PC-9 (cell line): ENCODE measurements around the gene C16orf95. TPM values are rescaled to one million over a fixed set of nuclear protein-coding genes. Genes with fewer than 3 reads are reported as not detected.

ENCODE experiments used
- BruUV-seq: library from RNA; stranded (reverse); fragments of 400-500 nt; replicated peaks from 2 replicates; lab custom pipeline; 2021; lab: Mats Ljungman, UMichigan
- CTCF ChIA-PET: fragments of 300-600 bp; sonication (Branson Sonifier 250); formaldehyde crosslinking; loops from one replicate; lab custom pipeline; 2022; ENCODE audit warnings: antibody characterized with exemption; lab: Charles Lee
- POLR2A ChIA-PET: fragments of 300-600 bp; sonication (Branson Sonifier 250); formaldehyde crosslinking; loops from one replicate; lab custom pipeline; 2022; ENCODE audit warnings: antibody characterized with exemption; ENCODE audit not compliant: unreplicated experiment; lab: Charles Lee
- DNase-seq, 2 experiments: peaks; one replicate each; pipeline versions ENCODE4 v3.0.0 to v3.0.0-alpha.2; 2015 to 2022; ENCODE audit warnings: mixed read lengths in 1 of 2
- H2AFZ ChIP-seq: fragments of 200-600 bp; sonication (generic); 2 replicates; pipeline ENCODE4 v1.8.1; 2017; ENCODE audit warnings: antibody characterized with exemption
- H3F3A ChIP-seq: fragments of 200-600 bp; sonication (generic); 2 replicates; pipeline ENCODE4 v1.8.1; 2017; ENCODE audit warnings: antibody characterized with exemption, mild to moderate bottlenecking, low read depth; ENCODE audit not compliant: insufficient read depth
- H3K27ac ChIP-seq: fragments of 200-600 bp; sonication (generic); 2 replicates; pipeline ENCODE4 v1.6.1; 2016; ENCODE audit warnings: mixed run types
- H3K27me3 ChIP-seq: fragments of 200-600 bp; sonication (generic); 2 replicates; pipeline ENCODE4 v1.6.1; 2016; ENCODE audit warnings: low read depth, mixed run types; ENCODE audit not compliant: insufficient read depth
- H3K36me3 ChIP-seq: fragments of 200-600 bp; sonication (generic); 2 replicates; pipeline ENCODE4 v1.6.1; 2016; ENCODE audit warnings: low read depth, mixed run types
- H3K4me1 ChIP-seq: fragments of 200-600 bp; sonication (generic); replicated peaks from 2 replicates; pipeline ENCODE4 v1.6.1; 2016; ENCODE audit warnings: mixed run types; ENCODE audit not compliant: insufficient read depth
- H3K4me2 ChIP-seq: fragments of 200-600 bp; sonication (generic); 2 replicates; pipeline ENCODE4 v1.6.1; 2017; ENCODE audit warnings: mixed run types
- H3K4me3 ChIP-seq: fragments of 200-600 bp; sonication (generic); 2 replicates; pipeline ENCODE4 v1.6.1; 2016; ENCODE audit warnings: mixed run types
- H3K79me2 ChIP-seq: fragments of 200-600 bp; sonication (generic); 2 replicates; pipeline ENCODE4 v1.6.1; 2017; ENCODE audit warnings: low read depth, mixed run types
- H3K9me2 ChIP-seq: fragments of 200-600 bp; sonication (generic); 2 replicates; pipeline ENCODE4 v1.8.1; 2017; ENCODE audit warnings: mild to moderate bottlenecking; ENCODE audit not compliant: insufficient read depth
- H3K9me3 ChIP-seq: fragments of 200-600 bp; sonication (generic); 2 replicates; pipeline ENCODE4 v1.8.1; 2016; ENCODE audit warnings: low read depth; ENCODE audit not compliant: insufficient read depth
- H4K20me1 ChIP-seq: fragments of 200-600 bp; sonication (generic); 2 replicates; pipeline ENCODE4 v1.8.1; 2017; ENCODE audit not compliant: insufficient read depth
- CTCF ChIP-seq: fragments of 200-600 bp; sonication (generic); conservative IDR thresholded peaks from 2 replicates; pipeline ENCODE4 v1.6.1; 2017; ENCODE audit warnings: mixed run types, antibody characterized with exemption, mild to moderate bottlenecking, moderate library complexity
- EZH2 ChIP-seq: fragments of 200-600 bp; sonication (generic); IDR thresholded peaks from 2 replicates; pipeline ENCODE4 v1.8.0; 2017; ENCODE audit warnings: antibody characterized with exemption, low read depth
- intact Hi-C: fragments of 100-400 bp; cut with micrococcal nuclease; formaldehyde crosslinking; loops from one replicate; pipeline ENCODE4 v1.10.0; 2022; ENCODE audit not compliant: unreplicated experiment
- total RNA-seq: library from RNA; stranded (reverse); gene quantifications from 2 replicates; pipeline ENCODE4 v1.2.3, GENCODE V29; 2021

C16orf95 gene
- total RNA-seq, 1 experiment from 2014 or later, result 7.5 TPM

DNA sequence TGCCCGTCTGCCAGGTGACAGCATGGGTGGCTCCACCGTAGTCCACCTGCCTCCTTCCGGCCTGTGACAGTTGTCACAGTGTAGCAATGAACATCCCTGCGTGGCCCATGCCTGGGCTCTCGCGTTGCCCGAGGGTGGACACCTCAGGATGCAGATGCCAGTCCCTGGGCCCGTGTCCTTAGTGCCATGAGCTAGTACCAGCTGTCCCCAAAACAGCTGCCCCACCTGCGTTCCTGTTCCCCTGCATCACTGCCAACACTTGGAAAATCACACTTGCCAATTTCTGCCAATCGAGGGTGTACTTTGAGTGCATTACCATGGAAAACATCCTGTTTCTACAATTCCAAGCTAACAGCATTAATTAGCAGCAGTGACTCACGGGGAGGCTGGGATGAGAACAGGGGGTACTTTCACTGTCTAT lies 9.0 kb upstream of the C16orf95 start:
- Histone ChIP-seq H3K4me1 (no peaks in the 10 kb centered on the region), H3K27me3 (no peaks in the 10 kb centered on the region), H3K36me3 (no peaks in the 10 kb centered on the region), H3K4me3 (no peak overlapping the region), H3K9me2 (no peaks in the 10 kb centered on the region), H3K27ac (no peak overlapping the region), H3K4me2 (no peak overlapping the region), H2AFZ (no peak overlapping the region), H4K20me1 (peaks cover 10% of the 10 kb centered on the region; the same call in 1 of the 2 replicates), H3K79me2 (no peaks in the 10 kb centered on the region), H3F3A (no peaks in the 10 kb centered on the region), H3K9me3 (no peaks in the 10 kb centered on the region)
- TF ChIP-seq EZH2 (no peak), CTCF (no peak)
- DNase-seq, result no peak
- CTCF ChIA-PET, result no interaction called here
- POLR2A ChIA-PET, result no interaction called here
- no TSS peak for BruUV-seq
- intact Hi-C loops, result no loop called here

DNA sequence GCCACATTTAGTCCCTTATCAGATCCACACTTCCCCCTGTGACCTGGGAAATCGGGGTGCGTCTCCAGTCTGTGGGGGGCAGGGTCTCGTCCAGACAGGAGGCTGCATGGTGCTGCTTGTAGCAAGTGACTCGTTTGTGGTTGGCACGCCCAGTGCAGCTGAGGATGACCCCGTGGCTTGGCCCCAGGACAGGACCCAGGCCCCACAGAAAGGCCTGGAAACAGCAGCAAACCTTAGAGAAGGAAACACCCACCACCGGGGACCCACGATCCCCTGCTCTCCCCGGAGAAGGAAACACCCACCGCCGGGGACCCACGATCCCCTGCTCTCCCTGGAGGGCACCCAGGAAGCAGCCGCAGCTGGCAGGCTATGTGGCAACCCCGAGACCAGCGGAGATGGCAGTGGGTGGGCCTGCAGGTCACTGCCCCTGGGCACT lies 8.2 kb upstream of the C16orf95 start:
- Histone ChIP-seq H3K4me3 (no peak overlapping the region), H3K4me2 (no peak overlapping the region), H3K79me2 (no peaks in the 10 kb centered on the region), H3K27ac (no peak overlapping the region), H3K36me3 (no peaks in the 10 kb centered on the region), H3K9me3 (no peaks in the 10 kb centered on the region), H3K4me1 (no peaks in the 10 kb centered on the region), H3K27me3 (no peaks in the 10 kb centered on the region), H4K20me1 (peaks cover 10% of the 10 kb centered on the region; the same call in 1 of the 2 replicates), H3K9me2 (no peaks in the 10 kb centered on the region), H2AFZ (no peak overlapping the region), H3F3A (no peaks in the 10 kb centered on the region)
- intact Hi-C loops, result no loop called here
- CTCF ChIA-PET, result interaction anchor here (0.6 kb wide), 1 partner anchor 1547 kb away, joined by 8 read pairs; no protein-coding TSS in a partner anchor
- BruUV-seq, result no TSS peak
- POLR2A ChIA-PET, result no interaction called here
- TF ChIP-seq CTCF, result no peak
- no peak for TF ChIP-seq EZH2
- no peak for DNase-seq

DNA sequence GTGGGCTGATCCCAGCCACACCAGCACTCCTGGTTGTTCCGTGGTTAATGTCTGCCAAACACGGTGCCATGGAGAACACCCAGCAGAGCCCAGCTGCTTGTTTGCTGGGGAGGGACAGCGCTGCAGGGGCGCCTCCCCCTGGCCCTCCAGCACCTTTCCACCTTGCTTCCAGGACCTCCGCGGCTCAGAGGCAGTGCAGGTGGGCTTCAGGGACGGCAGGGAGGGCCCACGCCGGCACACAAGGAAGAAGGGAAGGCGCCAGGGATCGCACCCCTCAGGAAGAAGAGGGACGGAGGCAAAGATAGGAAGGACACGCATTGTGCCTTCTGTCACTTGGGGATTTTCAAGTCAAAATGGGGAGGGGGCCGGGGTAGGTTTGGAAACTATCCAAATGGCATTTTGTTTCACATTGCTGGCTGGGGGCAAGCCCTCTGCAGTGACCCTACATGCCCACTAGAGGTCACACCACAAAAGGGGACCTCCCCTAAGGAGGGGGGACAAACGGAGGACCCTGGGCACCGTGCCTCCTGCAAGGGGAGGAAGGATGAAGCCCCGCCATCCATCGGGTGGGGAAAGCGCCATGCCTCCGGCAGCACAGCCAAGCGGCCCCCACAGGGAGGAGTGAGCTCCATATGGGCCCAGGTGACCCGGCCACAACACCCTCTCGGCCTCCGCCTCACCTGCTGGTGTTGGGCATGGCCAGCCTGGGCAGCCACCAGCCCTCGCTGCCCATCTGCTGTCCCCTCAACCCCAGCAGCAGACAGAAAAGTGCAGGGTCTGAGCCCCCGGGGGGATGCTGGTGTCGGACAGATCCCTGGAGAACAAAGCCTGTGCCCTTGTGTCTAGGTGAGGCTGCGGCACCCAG lies 7.5 kb upstream of the C16orf95 start:
- no peaks in the 10 kb centered on the region for H3K9me2 ChIP-seq
- CTCF ChIA-PET, result interaction anchor here (0.6 kb wide), 1 partner anchor 1546 kb away, joined by 8 read pairs; no protein-coding TSS in a partner anchor
- intact Hi-C loops, result no loop called here

More for the DNA sequence above, 7.5 kb upstream of the C16orf95 start:
- H3K27ac ChIP-seq, result no peak overlapping the region
- H3K36me3 ChIP-seq, result no peaks in the 10 kb centered on the region
- no peaks in the 10 kb centered on the region for H3K9me3 ChIP-seq
- POLR2A ChIA-PET, result no interaction called here
- H3F3A ChIP-seq, result no peaks in the 10 kb centered on the region
- peaks cover 10% of the 10 kb centered on the region; the same call in 1 of the 2 replicates for H4K20me1 ChIP-seq
- no peak overlapping the region for H2AFZ ChIP-seq
- no peak overlapping the region for H3K4me2 ChIP-seq
- TF ChIP-seq EZH2 (no peak), CTCF (peak; percentile 86)
- H3K4me3 ChIP-seq, result no peak overlapping the region
- H3K4me1 ChIP-seq, result no peaks in the 10 kb centered on the region
- H3K79me2 ChIP-seq, result no peaks in the 10 kb centered on the region
- H3K27me3 ChIP-seq, result no peaks in the 10 kb centered on the region
- BruUV-seq, result no TSS peak
- no peak for DNase-seq
